OCI-M2 (cell line): ENCODE data around the gene WWTR1.

Experiments
- DNase-seq: peaks from one replicate; lab custom pipeline; 2025; ENCODE audit not compliant: unreplicated experiment; lab: John Stamatoyannopoulos, UW

The WWTR1 gene

GRCh38 chr3:149502438-149502837, 155.4 kb downstream of the WWTR1 start:
- DNase-seq, result no peak

DNA sequence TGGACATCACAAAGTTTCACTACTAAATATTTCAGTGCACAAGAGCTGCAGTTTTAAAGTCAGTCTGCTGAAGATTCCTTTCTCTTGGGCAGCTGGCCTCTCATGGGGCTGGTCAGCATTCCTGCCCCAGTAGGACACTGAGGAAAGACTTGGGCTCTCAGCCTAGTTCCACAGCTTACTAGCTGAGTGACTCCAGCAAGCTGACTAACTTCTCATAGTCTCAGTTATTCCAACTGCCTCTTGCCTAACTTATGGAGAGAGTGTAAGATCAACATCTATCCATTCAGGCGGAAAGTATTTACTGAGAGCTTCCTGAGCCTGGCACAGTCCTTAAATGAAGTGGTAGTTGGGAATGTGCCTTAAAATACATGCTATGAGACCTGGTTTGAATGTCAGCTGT, 156.3 kb downstream of the WWTR1 start:
- no peak for DNase-seq

DNA sequence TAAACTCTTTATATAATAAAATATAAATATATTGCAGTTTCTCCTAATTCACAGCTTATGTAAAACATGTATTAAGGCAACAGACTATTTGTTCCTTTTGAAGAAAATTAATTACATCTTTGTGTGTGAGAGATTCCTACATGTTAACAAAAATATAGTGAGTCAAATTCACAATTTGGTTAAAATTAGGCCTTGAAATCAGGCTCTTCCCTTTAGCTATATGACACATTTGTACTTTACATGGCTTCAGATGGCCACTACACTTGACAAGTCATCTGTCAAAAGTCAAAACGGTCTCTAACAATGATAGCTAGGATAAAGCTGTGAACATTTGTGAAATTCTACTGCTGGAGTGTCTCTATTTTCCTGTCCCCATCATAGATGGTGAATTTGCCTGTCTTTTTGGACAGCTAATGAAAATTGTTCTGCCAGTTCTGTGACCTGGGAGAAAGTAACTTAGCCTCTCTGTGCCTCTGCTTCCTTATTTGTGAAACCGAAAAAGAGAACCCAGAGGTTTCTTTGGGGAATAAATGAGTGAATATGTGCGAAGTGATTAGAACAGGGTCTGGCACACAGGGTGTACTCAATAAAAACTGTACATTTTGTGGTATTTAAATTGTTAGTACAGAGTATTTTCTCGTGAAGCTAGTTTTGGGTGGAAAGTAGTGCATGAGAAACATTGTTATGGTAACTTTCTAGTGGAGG, 159.7 kb downstream of the WWTR1 start:
- no peak for DNase-seq

DNA sequence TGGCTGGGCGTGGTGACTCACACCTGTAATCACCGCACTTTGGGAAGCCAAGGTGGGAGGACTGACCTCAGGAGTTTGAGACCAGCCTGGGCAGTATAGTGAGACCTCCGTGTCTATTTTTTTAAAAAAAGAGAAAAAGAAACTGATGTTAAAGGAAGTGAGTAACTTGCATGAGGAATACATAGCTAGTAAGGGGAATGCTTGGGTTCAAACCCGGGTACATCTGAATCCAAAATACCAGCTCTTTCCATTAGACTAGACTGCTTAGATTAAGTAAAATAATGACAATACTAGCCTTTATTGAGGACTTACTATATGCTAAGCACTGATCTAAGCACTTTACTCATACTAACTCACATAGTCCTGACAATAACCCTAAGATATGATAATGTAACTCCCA, 160.9 kb downstream of the WWTR1 start:
- DNase-seq, result no peak

DNA sequence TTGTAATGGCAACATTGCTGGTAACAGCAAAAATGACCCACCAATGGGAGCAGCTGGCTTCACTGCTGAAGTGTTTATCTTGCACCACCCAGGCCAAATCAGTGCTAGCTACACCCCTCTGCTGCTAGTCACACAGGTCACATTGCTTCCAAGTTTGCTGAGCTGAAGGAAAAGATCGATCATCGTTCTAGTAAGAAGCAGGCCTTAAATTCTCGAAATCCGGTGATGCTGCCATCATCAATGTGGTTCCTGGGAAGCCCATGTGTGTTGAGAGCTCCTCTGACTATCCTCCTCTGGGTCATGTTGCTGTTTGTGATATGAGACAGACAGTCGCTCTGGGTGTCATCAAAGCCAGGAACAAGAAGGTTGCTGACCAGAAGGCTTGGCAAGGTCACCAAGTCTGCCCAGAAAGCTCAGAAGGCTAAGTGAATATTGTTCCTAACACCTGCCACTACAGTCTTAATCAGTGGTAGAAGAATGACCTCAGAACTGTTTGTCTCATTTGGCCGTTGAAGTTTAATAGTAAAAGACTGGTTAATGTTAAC, 162.2 kb downstream of the WWTR1 start:
- DNase-seq, result no peak

GRCh38 chr3:149494759-149495580, 162.9 kb downstream of the WWTR1 start:
- no peak for DNase-seq

DNA sequence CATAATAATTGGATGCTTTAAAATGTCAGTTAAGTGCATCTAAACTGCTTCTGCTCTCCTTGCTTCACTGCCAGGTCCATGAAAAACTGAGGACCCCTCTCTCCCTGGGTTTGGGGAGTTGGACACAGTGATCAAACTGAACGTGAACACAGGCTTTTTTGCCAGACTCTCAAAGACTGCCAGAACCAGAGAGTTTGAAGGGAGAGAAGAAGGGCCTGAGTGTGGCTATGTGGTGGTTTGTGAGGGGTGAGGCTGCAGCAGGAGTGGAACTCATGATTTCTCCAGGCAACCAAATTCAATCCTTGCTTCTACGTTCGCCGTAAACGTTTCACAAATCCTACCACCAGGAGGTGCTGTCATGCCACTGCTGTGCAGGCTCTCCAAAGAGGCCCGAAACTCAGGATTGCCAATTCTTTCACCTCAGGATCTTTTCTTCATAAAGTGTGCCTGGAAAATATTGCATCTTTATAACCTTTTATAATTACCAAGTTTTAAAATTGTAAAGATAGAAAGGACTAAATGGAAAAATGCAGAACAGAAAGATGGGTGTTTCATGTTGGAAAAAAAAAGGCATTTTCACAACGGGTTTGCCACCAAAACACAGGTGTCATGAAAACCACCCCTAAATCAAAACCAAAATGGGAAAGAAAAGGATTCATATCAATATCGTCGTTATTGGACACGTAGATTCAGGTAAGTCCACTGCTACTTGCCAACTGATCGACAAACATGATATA, 163.6 kb downstream of the WWTR1 start:
- DNase-seq, result no peak

- no peak for DNase-seq
Observed at GRCh38 chr3:149493315-149494021, 164.4 kb downstream of the WWTR1 start.

- no peak for DNase-seq
Observed at GRCh38 chr3:149490260-149490971, 167.4 kb downstream of the WWTR1 start.

- no peak for DNase-seq
Observed at GRCh38 chr3:149489060-149489690, 168.7 kb downstream of the WWTR1 start.

DNA sequence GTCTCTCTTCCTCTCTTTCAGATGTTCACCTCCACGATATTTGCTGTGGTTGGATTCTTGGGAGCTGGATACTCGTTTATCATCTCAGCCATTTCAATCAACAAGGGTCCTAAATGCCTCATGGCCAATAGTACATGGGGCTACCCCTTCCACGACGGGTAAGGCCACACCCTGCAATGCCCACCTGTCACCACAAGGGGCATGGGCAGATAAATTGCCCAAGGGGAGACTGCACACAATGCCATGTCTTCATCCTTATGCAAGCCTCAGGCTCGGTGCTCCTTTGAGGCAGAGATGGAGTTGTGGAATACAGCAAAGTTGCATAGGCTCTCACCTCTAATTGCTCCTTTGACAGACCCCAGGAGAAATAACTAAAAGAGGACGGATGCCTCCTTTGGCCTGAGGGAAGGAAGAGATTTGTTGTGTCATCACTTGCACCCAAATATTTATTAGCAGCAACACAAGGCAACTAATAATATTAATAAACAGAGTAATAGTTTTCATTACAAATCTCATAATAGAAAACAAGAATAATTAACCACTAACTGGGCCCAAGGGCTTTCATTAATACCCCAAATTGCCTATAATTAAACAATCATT, 170.1 kb downstream of the WWTR1 start:
- DNase-seq, result no peak

GRCh38 chr3:149486726-149487125, 171.1 kb downstream of the WWTR1 start:
- no peak for DNase-seq

GRCh38 chr3:149481491-149481890, 176.3 kb downstream of the WWTR1 start:
- DNase-seq, result no peak

DNA sequence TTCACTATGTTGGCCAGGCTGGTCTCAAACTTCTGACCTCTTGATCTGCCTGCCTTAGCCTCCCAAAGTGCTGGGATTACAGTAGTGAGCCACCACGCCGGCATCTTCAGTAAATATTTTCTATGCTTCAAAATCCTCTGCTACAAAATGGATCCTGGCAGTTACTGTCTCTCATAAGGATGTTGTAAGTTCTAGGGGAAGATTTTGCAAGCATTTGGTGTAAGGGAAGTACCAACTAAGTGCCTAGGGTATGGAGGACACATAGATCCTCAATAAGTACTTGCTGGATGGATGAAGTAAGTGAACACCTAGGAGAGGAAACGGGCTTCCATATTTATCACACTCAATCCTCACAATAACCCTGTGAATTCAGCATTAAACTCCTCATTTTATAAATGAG, 176.8 kb downstream of the WWTR1 start:
- DNase-seq, result no peak

DNA sequence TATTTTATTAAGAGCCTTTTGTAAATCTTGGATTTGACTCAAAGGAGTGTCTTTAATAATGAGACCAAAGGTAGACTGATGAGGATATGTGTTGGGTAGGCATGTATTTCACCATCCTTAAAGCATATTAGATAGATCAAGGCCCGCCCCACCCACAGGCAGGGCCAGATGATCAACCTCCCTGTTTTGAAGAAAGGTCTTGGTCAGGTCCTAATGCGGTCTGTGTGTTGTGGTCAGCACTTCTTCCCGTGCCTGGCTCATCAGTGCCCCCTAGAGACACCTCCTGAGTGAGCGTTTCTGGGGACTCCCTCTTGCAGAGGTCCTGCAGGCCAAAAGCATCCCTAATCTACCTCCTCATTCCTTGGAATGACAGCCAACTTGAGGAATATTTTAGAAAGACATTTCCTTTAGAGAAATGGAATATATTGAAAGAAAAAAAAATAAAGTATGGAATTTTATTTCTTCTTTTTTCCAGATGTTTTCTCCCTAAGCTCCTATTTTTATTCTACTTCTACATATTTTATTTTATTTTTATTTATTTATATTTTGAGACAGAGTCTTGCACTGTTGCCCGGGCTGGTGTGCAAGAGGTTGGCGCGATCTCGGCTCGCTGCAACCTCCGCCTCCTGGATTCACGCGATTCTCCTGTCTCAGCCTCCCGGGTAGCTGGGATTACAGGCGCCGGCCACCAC, 177.4 kb downstream of the WWTR1 start:
- peak; percentile 16 for DNase-seq

GRCh38 chr3:149479621-149480325, 178.1 kb downstream of the WWTR1 start:
- peak; percentile 30 for DNase-seq

DNA sequence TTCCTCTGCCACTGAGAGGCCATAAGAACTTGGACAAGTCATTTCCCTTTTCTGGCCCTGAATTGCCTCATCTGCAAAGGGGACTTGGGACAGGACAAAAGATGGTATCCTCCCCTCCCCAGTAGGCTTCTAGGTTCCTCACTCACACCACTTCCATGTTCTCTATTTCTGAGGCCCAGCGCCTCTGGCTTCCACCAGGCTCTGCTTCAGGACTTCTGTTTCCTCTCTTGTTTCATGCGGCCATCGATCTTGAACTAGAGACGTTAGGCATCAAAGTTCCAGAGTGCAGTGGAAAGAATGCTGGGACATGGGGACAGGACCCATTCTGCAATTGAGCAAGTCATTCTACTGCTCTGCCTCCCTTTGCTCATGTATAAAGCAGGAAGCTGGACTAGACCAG, 181.6 kb downstream of the WWTR1 start:
- no peak for DNase-seq

GRCh38 chr3:149475451-149476060, 182.3 kb downstream of the WWTR1 start:
- DNase-seq, result no peak
